Cardiac muscle cell (in vitro differentiated cells and primary cell): Measurements from ENCODE around the gene ACSL1. TPM values are rescaled to one million over a fixed set of nuclear protein-coding genes. Genes with fewer than 3 reads are reported as not detected.

Experiments
- DNase-seq, 2 donors: peaks; one replicate each; pipeline versions ENCODE4 v3.0.0 to v3.0.0-alpha.2; 2010 to 2017; ENCODE audit warnings: low read depth in 1 of 2, low spot score in 1 of 2
- H3K27ac ChIP-seq: fragments of 200-600 bp; sonication (generic); 2 replicates; pipeline ENCODE4 v1.5.1; 2016
- H3K27me3 ChIP-seq: fragments of 200-600 bp; sonication (generic); 2 replicates; pipeline ENCODE4 v1.6.0; 2016; ENCODE audit warnings: control low read depth
- H3K36me3 ChIP-seq: fragments of 200-600 bp; sonication (generic); 2 replicates; pipeline ENCODE4 v1.5.1; 2016; ENCODE audit warnings: control low read depth
- H3K4me1 ChIP-seq: fragments of 200-600 bp; sonication (generic); 2 replicates; pipeline ENCODE4 v1.8.1; 2017; ENCODE audit warnings: low read depth, mild to moderate bottlenecking, mixed run types
- H3K4me3 ChIP-seq: fragments of 200-600 bp; sonication (generic); 2 replicates; pipeline ENCODE4 v1.5.1; 2016; ENCODE audit warnings: mild to moderate bottlenecking
- H3K9me3 ChIP-seq: fragments of 200-600 bp; sonication (generic); 2 replicates; pipeline ENCODE4 v1.5.1; 2017; ENCODE audit warnings: low read depth, mild to moderate bottlenecking, control low read depth
- CTCF ChIP-seq: IDR thresholded peaks from 2 replicates; pipeline ENCODE4 v1.5.1; 2012; ENCODE audit warnings: low read depth, mild to moderate bottlenecking, low read length
- polyA plus RNA-seq: library from polyadenylated mRNA; unstranded; fragments of >200 nt; fragmentation: Nextera tagmentation; extraction: Ambion mirVana; gene quantifications from 2 replicates; pipeline ENCODE4 v1.2.1, GENCODE V29; 2016
- total RNA-seq: library from RNA; depleted of rRNA; stranded (reverse); fragments of >200 nt; gene quantifications from 2 replicates; pipeline ENCODE4 v1.2.3, GENCODE V29; 2016

ACSL1 gene
- total and polyA plus RNA-seq, 2 experiments from 2014 or later, result 66.4 to 76.6 TPM

GRCh38 chr4:184803133-184803532, 22.6 kb downstream of the ACSL1 start:
- H3K4me3 ChIP-seq, result no peak overlapping the region
- no peak for TF ChIP-seq CTCF
- DNase-seq, result no peak
- H3K27me3 ChIP-seq, result no peaks in the 10 kb centered on the region
- no peaks in the 10 kb centered on the region for H3K36me3 ChIP-seq
- peaks cover 34% of the 10 kb centered on the region for H3K4me1 ChIP-seq
- no peaks in the 10 kb centered on the region for H3K9me3 ChIP-seq
- H3K27ac ChIP-seq, result no peak overlapping the region

GRCh38 chr4:184802697-184803015, 23.1 kb downstream of the ACSL1 start:
- Histone ChIP-seq H3K4me1 (peaks cover 33% of the 10 kb centered on the region), H3K36me3 (no peaks in the 10 kb centered on the region), H3K4me3 (no peak overlapping the region), H3K27me3 (no peaks in the 10 kb centered on the region), H3K27ac (no peak overlapping the region), H3K9me3 (no peaks in the 10 kb centered on the region)
- DNase-seq, result no peak
- TF ChIP-seq CTCF, result no peak

- no peak for DNase-seq
- Histone ChIP-seq H3K27ac (no peak overlapping the region), H3K4me3 (no peak overlapping the region), H3K27me3 (no peaks in the 10 kb centered on the region), H3K9me3 (no peaks in the 10 kb centered on the region), H3K36me3 (no peaks in the 10 kb centered on the region), H3K4me1 (peaks cover 33% of the 10 kb centered on the region)
- no peak for TF ChIP-seq CTCF
These were observed 23.7 kb downstream of the ACSL1 start for GRCh38 chr4:184801781-184802696.

- no peak overlapping the region for H3K27ac ChIP-seq
- DNase-seq, result no peak
- H3K27me3 ChIP-seq, result no peaks in the 10 kb centered on the region
- H3K9me3 ChIP-seq, result no peaks in the 10 kb centered on the region
- no peak overlapping the region for H3K4me3 ChIP-seq
- no peak for TF ChIP-seq CTCF
- no peaks in the 10 kb centered on the region for H3K36me3 ChIP-seq
- H3K4me1 ChIP-seq, result peaks cover 7% of the 10 kb centered on the region
These were observed 27.3 kb downstream of the ACSL1 start for GRCh38 chr4:184798504-184798903.

- peaks cover 17% of the 10 kb centered on the region for H3K4me1 ChIP-seq
- H3K27me3 ChIP-seq, result no peaks in the 10 kb centered on the region
- no peaks in the 10 kb centered on the region for H3K36me3 ChIP-seq
These were observed 28.9 kb downstream of the ACSL1 start for GRCh38 chr4:184796906-184797305.

More at GRCh38 chr4:184796906-184797305, 28.9 kb downstream of the ACSL1 start:
- Histone ChIP-seq H3K4me3 (no peak overlapping the region), H3K9me3 (no peaks in the 10 kb centered on the region), H3K27ac (no peak overlapping the region)
- TF ChIP-seq CTCF, result no peak
- no peak for DNase-seq
